Ramos (cell line): Measurements from ENCODE around the gene AOAH.

Experiments
- in situ Hi-C: fragments of 300-500 bp; cut with MboI; formaldehyde crosslinking; loops from one replicate; pipeline ENCODE4 v1.14.3; 2022; ENCODE audit warnings: low sequenced_read_pairs; ENCODE audit not compliant: unreplicated experiment

The AOAH gene

GRCh38 chr7:36723951-36724664, at the start of gene AOAH:
AOAH (minus strand) TSS chr7:36724494; CDS start chr7:36724148, 346 bp downstream.
- in situ Hi-C loops: no loop called here

GRCh38 chr7:36766451-36766850, 42.2 kb upstream of the AOAH start:
- in situ Hi-C loops: no loop called here

- in situ Hi-C loops: no loop called here
These were observed 41.3 kb upstream of the AOAH start for GRCh38 chr7:36765605-36766004.

DNA sequence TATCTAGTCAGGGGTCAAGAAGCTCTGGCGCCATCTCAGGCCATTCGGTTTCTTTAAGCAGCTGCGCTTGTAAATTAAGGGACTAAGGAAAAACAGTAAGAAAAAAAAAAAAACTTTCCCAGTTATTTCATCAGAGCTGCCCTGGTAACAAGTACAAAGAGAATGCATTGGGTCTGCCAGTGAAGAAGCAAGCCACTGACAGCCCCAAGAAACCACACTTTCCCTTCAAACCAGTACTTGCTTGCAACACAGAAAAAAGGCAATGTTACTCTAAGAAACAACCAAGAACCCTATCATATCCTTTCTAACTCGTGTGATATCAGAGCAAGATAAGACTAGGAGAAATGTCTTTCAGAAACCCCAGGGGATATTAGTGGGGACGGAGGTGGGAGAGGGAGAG, 40.6 kb upstream of the AOAH start:
- in situ Hi-C loops: no loop called here

GRCh38 chr7:36763132-36763816, 39.0 kb upstream of the AOAH start:
- in situ Hi-C loops: no loop called here

- in situ Hi-C loops: no loop called here
These were observed 38.1 kb upstream of the AOAH start for GRCh38 chr7:36762394-36762793.

- in situ Hi-C loops: no loop called here
These were observed 37.5 kb upstream of the AOAH start for GRCh38 chr7:36761835-36762234.

DNA sequence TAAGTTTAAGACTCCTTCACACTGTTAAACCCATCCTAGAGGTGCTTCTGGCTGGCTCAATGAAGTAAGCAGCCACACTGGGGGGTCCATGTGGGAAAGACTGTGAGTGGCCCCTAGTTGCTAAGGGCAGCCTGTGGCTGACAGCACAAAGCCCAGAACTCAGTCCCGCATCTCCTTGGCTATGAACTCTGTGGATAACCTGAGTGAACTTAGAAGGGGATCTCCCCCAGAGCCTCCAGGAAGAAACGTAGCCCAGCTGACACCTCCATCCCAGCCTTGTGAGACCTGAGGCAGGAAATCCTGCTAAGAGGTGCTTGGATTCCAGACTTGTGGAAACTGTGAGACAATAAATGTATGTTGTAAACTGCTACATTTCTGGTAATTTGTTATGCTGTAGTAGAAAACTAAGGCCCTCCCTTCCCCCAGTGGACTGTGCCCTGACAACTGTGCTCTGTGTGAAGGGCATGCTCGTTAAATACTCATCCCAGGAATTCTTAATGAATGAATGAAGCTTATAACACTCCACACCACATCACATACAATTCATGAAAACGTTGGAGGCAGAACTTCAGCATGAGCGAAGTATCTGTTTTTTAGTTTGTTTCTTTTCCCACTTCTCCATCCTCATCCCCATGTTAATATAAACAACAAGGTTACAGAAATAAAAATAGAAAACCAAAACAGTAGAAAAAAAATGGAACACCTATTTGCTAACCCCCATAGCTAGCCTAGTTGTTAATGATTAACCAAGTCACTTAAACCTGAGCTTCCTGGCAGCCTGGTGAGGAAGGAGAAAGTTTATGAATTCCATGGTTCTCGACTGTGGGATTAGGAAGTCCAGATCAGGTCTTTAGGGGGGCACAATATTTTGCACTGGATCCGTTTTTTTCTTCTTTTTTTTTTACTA, 36.8 kb upstream of the AOAH start:
- in situ Hi-C loops: no loop called here

DNA sequence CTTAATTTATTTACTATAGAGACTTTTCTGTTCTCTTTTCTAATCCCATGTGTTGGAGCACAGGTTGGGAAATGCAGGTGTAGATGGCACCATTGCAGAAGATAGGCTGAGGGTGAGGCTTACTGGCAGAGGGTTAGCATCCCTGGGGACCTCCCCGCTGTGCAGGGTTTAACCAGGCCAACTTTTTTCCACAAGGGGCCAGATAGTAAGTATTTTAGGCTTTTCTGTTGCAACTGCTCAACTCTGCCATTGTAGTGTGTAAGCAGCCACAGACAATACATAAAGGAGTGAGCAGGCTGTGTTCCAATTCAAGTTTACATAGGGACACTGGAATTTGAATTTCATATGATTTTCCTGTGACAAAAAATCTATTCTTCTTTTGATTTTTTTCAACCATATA, 34.6 kb upstream of the AOAH start:
- in situ Hi-C loops: no loop called here

GRCh38 chr7:36755484-36755883, 31.2 kb upstream of the AOAH start:
- in situ Hi-C loops: no loop called here

DNA sequence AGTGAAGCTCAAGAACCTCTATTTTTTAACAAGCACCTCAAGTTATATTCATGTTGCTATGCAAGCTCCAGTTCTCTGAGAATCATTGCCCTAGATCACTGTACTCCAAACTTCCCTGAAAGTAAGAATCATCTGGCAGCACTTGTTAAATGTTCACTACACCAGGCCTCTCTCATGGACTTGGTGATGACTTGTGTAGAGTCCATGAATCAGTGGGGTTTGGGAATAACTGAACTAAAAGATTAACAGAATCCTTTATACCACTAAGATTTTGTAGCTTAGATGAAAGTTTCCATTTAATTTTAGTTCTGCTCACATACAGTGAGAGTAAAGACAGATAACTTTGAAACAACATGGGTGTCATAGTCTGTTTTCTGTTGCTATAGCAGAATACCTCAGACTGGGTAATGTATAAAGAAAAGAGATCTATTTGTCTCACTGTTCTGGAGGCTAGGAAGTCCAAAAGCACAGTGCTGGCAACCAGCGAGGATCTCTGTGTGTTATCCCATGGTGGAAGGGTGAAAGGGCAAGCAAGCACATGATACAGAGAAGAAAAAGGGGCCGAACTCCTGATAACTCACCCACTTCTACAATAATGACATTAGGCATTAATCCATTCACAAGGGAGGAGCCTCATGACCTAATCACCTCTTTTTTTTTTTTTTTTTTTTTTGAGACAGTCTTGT, 27.9 kb upstream of the AOAH start:
- in situ Hi-C loops: no loop called here

DNA sequence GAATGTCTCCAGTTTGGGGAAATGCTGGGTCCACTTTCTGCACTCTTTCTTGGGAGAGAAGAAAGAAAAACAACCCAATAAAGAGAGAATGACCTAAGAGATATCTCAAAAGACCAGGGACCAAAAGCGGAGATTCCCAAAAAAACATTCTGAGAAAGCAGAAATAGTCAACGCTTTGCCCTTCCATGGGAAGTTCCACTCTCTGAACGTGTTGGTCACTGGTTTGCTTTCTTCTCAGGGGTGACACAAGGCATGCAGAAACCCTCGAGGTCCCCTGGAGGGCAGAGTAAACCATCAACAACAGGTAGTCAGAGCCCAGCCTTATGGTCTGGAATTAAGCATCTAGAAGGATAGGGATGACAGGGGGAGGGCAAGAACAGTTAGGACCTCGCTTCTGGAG, 26.2 kb upstream of the AOAH start:
- in situ Hi-C loops: no loop called here

DNA sequence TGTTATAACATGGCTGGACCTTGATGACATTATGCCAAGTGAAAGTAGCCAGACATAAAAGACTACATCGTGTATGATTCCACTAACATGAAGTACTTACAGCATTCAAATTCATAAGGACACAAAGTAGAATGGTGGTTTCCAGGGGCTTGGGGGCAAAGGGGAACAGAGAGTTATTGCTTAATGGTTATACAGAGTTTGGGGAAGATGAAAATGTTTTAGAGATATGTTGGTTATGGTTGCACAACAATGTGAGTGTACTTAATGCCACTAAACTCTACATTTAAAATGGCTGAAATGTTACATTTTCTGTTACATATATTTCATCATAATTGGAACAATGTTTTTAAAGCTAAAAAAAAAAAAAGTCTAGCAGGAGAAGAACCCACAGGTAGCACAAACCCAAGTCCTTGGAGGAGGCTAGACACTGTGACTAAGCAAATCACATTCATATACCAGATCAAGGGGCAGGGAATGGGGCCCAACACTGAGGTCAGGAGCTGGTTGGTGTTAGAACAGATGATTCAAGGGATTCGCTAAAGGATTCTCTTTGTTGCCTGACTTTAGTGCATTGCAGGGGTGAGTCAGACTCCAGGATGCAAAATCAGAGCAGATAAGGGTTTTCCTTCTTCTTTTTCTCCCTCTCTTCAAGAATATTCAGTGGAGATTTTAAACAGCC, 25.1 kb upstream of the AOAH start:
- in situ Hi-C loops: no loop called here

- in situ Hi-C loops: no loop called here
These were observed 23.8 kb upstream of the AOAH start for GRCh38 chr7:36748017-36748487.

DNA sequence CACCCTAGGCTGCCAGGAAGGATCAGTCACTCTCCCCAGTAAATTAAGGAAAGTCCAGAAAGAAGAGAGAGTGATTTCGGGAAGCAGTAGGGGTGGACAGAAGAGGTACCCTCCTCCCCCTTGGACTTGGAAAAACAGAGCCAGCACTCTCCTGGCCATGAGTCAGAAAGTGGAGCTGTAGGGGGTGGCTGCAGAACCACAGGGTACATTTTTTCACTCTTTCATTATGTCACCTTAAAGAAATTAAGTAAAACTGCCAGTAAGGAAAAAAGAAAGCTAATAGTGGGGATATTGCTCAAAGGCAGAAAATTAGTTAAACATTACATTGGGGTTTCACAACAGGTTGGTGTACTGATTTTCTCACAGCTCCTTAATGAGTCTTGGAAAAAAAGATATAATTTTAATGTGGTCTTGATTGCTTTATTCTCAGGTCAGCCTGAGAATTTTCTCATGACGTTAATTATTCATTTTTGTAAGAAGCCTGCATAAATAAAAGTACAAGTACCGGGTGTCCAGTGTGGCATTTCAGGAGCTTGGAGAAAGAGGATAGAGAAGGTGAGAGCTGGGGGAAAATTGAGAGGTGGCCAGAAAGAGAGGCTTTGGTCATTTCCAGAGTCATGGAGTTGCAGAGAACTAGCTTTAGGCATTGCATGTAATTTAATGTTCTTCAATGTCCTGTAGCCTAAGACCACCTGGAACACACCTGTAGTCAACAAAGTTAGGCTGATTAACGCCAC, 23.2 kb upstream of the AOAH start:
- in situ Hi-C loops: no loop called here

GRCh38 chr7:36746347-36746746, 22.1 kb upstream of the AOAH start:
- in situ Hi-C loops: no loop called here

- in situ Hi-C loops: no loop called here
These were observed 18.8 kb upstream of the AOAH start for GRCh38 chr7:36742911-36743775.

DNA sequence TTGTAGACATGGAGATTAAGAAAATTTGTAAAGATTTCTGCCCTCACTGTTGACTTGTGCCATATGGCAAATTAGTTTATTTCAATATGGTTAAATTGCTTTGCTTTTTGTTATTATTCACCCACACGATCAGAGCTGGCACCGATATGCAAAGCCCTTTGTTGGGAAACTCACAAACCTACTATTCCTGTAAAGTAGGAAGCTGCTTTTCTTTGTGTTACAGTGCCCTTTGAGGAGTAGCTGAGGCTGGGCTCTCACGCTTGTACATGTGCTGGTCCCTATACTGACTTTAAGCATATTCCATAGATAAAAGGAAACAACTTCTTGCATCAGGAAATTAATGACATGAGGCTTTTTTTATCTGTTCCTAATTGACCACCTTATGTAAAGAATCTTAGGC, 17.6 kb upstream of the AOAH start:
- in situ Hi-C loops: no loop called here
